Measurements from ENCODE around the gene ZBTB38. TPM values are rescaled to one million over a fixed set of nuclear protein-coding genes. Genes with fewer than 3 reads are reported as not detected.
A peak's percentile ranks its signal among the peaks of the same experiment; 100 is the strongest.

The ZBTB38 gene
- total and polyA plus RNA-seq, 2 of the 13 experiments (the other 11 are each of a cell fraction or from before 2014, with no cell fraction given), result 26.8 to 51.7 TPM

DNA sequence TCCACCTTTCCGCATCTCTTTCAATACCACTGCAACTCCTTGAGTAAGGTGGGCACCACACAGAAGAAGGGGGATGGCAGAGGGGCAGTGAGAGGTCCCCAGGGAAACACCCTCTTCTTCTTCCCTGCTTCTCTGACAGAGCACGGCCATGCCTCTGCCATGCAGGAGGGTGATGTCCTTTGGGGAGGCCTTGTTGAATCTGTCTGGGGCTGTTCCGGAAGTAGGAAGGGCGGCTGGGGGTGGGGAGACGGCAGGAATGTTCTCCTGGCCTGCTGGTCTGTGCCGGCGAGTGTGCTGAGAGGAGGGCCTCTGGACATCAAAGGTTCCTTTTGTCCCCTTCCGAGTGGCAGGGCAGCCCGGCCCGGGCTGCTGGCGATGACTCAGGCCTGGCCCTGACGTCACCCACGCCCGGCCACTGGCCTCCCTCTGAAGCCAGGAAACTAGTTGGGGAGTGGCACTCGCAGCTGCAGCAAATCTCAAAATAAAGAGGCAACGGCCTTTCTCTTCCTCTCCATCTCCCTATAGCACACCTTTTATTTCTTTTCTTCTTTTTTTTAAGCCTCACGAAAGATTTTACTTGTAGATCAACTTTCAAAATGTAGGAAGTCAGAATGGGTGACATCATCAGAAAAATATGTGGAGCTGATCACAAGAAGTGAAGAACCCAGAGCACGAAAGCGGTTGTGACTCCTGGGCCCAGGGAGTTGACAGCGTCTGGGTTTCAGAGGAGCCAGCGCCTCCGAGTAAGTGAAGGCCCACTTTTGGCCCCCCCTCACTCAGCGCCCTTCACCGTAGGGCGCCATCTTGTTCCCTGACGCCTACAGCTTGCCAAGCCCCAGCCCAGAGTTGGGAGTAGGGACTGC is at the start of gene ZBTB38 (continued):
- TF ChIP-seq, protein P1, sequence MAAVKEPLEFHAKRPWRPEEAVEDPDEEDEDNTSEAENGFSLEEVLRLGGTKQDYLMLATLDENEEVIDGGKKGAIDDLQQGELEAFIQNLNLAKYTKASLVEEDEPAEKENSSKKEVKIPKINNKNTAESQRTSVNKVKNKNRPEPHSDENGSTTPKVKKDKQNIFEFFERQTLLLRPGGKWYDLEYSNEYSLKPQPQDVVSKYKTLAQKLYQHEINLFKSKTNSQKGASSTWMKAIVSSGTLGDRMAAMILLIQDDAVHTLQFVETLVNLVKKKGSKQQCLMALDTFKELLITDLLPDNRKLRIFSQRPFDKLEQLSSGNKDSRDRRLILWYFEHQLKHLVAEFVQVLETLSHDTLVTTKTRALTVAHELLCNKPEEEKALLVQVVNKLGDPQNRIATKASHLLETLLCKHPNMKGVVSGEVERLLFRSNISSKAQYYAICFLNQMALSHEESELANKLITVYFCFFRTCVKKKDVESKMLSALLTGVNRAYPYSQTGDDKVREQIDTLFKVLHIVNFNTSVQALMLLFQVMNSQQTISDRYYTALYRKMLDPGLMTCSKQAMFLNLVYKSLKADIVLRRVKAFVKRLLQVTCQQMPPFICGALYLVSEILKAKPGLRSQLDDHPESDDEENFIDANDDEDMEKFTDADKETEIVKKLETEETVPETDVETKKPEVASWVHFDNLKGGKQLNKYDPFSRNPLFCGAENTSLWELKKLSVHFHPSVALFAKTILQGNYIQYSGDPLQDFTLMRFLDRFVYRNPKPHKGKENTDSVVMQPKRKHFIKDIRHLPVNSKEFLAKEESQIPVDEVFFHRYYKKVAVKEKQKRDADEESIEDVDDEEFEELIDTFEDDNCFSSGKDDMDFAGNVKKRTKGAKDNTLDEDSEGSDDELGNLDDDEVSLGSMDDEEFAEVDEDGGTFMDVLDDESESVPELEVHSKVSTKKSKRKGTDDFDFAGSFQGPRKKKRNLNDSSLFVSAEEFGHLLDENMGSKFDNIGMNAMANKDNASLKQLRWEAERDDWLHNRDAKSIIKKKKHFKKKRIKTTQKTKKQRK (IDR thresholded peaks at IDR 0.05; ENCODE audit: low read length), result no peak
- TF ChIP-seq ZNF792 (CRISPR knock-in tag; IDR thresholded peaks at IDR 0.05), result peak; percentile 76
- TF ChIP-seq SALL2 (CRISPR knock-in tag; IDR thresholded peaks at IDR 0.05), result peak; percentile 91
- 0 out of 2 replicates have a peak, but pooled peaks have one; percentile 53 for TF ChIP-seq ZIK1 (CRISPR knock-in tag; IDR thresholded peaks at IDR 0.05; ENCODE audit: borderline replicate concordance, low read depth)
- TF ChIP-seq, protein P2, sequence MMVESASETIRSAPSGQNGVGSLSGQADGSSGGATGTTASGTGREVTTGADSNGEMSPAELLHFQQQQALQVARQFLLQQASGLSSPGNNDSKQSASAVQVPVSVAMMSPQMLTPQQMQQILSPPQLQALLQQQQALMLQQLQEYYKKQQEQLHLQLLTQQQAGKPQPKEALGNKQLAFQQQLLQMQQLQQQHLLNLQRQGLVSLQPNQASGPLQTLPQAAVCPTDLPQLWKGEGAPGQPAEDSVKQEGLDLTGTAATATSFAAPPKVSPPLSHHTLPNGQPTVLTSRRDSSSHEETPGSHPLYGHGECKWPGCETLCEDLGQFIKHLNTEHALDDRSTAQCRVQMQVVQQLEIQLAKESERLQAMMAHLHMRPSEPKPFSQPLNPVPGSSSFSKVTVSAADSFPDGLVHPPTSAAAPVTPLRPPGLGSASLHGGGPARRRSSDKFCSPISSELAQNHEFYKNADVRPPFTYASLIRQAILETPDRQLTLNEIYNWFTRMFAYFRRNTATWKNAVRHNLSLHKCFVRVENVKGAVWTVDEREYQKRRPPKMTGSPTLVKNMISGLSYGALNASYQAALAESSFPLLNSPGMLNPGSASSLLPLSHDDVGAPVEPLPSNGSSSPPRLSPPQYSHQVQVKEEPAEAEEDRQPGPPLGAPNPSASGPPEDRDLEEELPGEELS (CRISPR knock-in tag; IDR thresholded peaks at IDR 0.05), result peak; percentile 89
- peak; percentile 72; the same call in 1 of the 2 replicates for TF ChIP-seq FOXJ3 (CRISPR knock-in tag; IDR thresholded peaks at IDR 0.05; ENCODE audit: borderline replicate concordance)
- peak; percentile 97 for TF ChIP-seq ZNF350 (CRISPR knock-in tag; IDR thresholded peaks at IDR 0.05; ENCODE audit: borderline replicate concordance, low read depth)
- TF ChIP-seq ZMYM4 (CRISPR knock-in tag; IDR thresholded peaks at IDR 0.05), result peak; percentile 87
- TF ChIP-seq NFYB (CRISPR knock-in tag; IDR thresholded peaks at IDR 0.05), result peak; percentile 44
- 0 out of 2 replicates have a peak, but pooled peaks have one; percentile 56 for TF ChIP-seq AHR (CRISPR knock-in tag; IDR thresholded peaks at IDR 0.05)
- TF ChIP-seq ATF7 (IDR thresholded peaks at IDR 0.05), result peak; percentile 91
- peak; percentile 97 for TF ChIP-seq ATF7 (CRISPR knock-in tag; IDR thresholded peaks at IDR 0.05)
- no peak for TF ChIP-seq FOXP1 (IDR thresholded peaks at IDR 0.05)
- TF ChIP-seq FOXP1 (CRISPR knock-in tag; IDR thresholded peaks at IDR 0.05), result peak; percentile 63
- TF ChIP-seq, protein P3, sequence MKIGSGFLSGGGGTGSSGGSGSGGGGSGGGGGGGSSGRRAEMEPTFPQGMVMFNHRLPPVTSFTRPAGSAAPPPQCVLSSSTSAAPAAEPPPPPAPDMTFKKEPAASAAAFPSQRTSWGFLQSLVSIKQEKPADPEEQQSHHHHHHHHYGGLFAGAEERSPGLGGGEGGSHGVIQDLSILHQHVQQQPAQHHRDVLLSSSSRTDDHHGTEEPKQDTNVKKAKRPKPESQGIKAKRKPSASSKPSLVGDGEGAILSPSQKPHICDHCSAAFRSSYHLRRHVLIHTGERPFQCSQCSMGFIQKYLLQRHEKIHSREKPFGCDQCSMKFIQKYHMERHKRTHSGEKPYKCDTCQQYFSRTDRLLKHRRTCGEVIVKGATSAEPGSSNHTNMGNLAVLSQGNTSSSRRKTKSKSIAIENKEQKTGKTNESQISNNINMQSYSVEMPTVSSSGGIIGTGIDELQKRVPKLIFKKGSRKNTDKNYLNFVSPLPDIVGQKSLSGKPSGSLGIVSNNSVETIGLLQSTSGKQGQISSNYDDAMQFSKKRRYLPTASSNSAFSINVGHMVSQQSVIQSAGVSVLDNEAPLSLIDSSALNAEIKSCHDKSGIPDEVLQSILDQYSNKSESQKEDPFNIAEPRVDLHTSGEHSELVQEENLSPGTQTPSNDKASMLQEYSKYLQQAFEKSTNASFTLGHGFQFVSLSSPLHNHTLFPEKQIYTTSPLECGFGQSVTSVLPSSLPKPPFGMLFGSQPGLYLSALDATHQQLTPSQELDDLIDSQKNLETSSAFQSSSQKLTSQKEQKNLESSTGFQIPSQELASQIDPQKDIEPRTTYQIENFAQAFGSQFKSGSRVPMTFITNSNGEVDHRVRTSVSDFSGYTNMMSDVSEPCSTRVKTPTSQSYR (CRISPR knock-in tag; IDR thresholded peaks at IDR 0.05; ENCODE audit: borderline replicate concordance), result peak; percentile 95
- peak; percentile 70; the same call in 1 of the 2 replicates for TF ChIP-seq TCF7L2 (IDR thresholded peaks at IDR 0.05; ENCODE audit: low read depth, low read length)
- TF ChIP-seq TCF7 (IDR thresholded peaks at IDR 0.05; ENCODE audit: low read depth), result peak; percentile 96
- no peak; the same call in 1 of the 2 replicates for TF ChIP-seq ZNF558 (CRISPR knock-in tag; IDR thresholded peaks at IDR 0.05; ENCODE audit: borderline replicate concordance)
- TF ChIP-seq RXRA (CRISPR knock-in tag; IDR thresholded peaks at IDR 0.05), result peak; percentile 92
- TF ChIP-seq ZFP36 (IDR thresholded peaks at IDR 0.05; ENCODE audit: borderline replicate concordance, low read depth, low read length, partially characterized antibody), result no peak
- peak; percentile 93; the same call in 1 of the 2 replicates for TF ChIP-seq SP5 (CRISPR knock-in tag; IDR thresholded peaks at IDR 0.05; ENCODE audit: borderline replicate concordance, low read depth)
- peak; percentile 65; the same call in 1 of the 2 replicates for TF ChIP-seq NCOR1 (IDR thresholded peaks at IDR 0.05; ENCODE audit: borderline replicate concordance, low read length)
- TF ChIP-seq CEBPG (CRISPR knock-in tag; IDR thresholded peaks at IDR 0.05), result peak; percentile 5; the same call in 1 of the 2 replicates

Measured in HepG2 (cell line).